Measurements from ENCODE around the gene ARPP19. TPM values are rescaled to one million over a fixed set of nuclear protein-coding genes. Genes with fewer than 3 reads are reported as not detected.

The ARPP19 gene
- total and polyA plus RNA-seq, 9 of the 15 experiments (the other 6 are each of a cell fraction or from before 2014, with no cell fraction given): 33.3 to 102 (median 60.5) TPM

DNA sequence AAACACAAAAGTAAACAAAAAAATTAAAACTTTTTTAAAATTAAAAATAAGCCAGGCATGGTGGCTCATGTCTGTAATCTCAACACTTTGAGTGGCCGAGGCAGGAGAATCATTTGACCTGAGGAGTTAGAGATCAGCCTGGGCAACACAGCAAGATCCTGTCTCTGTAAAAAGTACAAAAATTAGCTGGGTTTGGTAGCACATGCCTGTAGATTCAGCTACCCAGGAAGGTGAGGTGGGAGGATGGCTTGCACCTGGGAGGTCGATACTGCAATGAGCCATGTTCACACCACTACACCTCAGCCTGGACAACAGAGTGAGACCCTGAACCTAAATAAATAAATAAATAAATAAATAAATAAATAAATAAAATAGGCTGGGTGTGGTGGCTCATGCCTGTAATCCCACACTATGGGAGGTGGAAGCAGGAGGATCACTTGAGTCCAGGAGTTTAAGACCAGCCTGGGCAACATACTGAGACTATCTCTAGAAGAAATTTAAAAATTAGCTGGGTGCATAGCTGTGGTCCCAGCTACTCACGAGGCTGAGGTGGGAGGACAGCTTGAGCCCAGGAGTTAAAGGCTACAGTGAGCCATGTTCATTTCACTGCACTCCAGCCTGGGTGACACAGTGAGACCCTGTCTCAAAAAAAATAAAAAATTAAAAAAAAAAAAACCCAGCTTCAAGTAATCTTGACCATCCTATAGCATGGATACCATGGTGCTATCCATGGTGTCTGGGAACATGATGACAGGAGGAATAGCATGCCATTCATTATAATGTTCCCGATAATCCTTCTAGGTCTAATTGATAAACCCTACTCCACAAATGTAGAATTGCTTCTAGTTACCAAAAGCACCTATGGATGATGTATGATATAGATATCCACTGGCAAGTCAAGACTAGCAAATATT, 44.4 kb downstream of the ARPP19 start:
- FAIRE-seq (no peak), ATAC-seq (no peak), DNase-seq (ENCODE audit: extremely low read depth in 1 of 4, low spot score in 3 of 4) (no peak)
- Histone ChIP-seq H4K20me1 (replicated peaks; ENCODE audit: control insufficient read depth, insufficient read depth, low read length) (peaks cover 8% of the 10 kb centered on the region; the same call in 1 of the 2 replicates), H3K36me3 (ENCODE audit: control insufficient read depth, insufficient read depth, low read length) (no peaks in the 10 kb centered on the region), H3K27me3 (ENCODE audit: control insufficient read depth in 2 of 2, insufficient read depth in 2 of 2, low read length in 2 of 2) (peaks cover 17 to 22% of the 10 kb centered on the region in 2 experiments), H3K9me1 (ENCODE audit: control insufficient read depth, insufficient read depth, low read length) (no peaks in the 10 kb centered on the region), H3K9me3 (replicated peaks; ENCODE audit: control insufficient read depth, insufficient read depth, low read depth, low read length) (no peaks in the 10 kb centered on the region), H3K9ac (ENCODE audit: insufficient read depth in 1 of 2, low read depth in 2 of 2, low read length in 2 of 2) (no peak overlapping the region), H3K4me2 (ENCODE audit: insufficient read depth, low read length) (no peak overlapping the region), H3K27ac (ENCODE audit: extremely low read depth, low read depth, low read length) (no peak overlapping the region), H3K79me2 (ENCODE audit: control insufficient read depth, insufficient read depth, low read length) (no peaks in the 10 kb centered on the region), H3K4me3 (no peak overlapping the region), H3K4me1 (replicated peaks in 1 of 2; ENCODE audit: control insufficient read depth in 2 of 2, insufficient read depth in 2 of 2, low read length in 2 of 2) (peaks cover 0 to 14% of the 10 kb centered on the region in 2 experiments; a peak in 3 of 5 replicates), H2AFZ (ENCODE audit: low read depth, low read length) (no peak overlapping the region)
- ChIA-PET CTCF (ENCODE audit: low intra/inter-chr PET ratio) (no interaction called here), POLR2A (interaction anchor here (0.6 to 1.6 kb wide), 2 partner anchors 13 to 911 kb away, joined by 3 to 4 read pairs; no protein-coding TSS in a partner anchor)
- in situ Hi-C loops (cut with MboI) (no loop called here), intact Hi-C loops (cut with micrococcal nuclease) (loop anchor here (5.0 to 10.0 kb wide), 2 partner anchors 43 to 210 kb away; partner anchors contain the start of gene ARPP19)
- WGBS (ENCODE audit: insufficient coverage, low coverage, missing lambda C conversion rate): 1% methylated on average over 4 of the region's 4 CpGs
- no TSS peak for BruUV-seq (replicated peaks)
- TF ChIP-seq SREBF2 (CRISPR knock-in tag; IDR thresholded peaks at IDR 0.05) (no peak), ZNF121 (CRISPR knock-in tag; conservative IDR thresholded peaks at IDR 0.05) (peak; percentile 62)

DNA sequence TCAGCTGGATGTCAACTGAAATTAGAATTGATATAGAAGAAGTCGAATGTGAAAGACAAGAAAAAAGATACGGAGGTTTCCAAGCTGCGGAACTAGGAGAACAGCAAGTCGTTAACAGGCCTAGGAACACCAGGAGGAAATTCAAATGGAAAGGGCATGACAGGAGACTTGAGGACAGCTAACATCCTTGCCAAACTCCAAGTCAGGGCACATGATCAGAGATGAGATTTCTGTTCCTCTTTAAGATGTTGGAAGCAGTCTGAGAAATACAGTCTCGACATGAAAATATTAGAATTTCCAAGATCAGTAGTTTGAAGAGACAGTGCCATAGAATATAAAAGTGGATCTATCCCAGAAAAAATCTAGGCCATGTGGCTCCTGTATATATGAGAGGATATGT, 45.2 kb downstream of the ARPP19 start:
- H3K9me3 ChIP-seq (replicated peaks; ENCODE audit: control insufficient read depth, insufficient read depth, low read depth, low read length): no peaks in the 10 kb centered on the region
- POLR2A ChIA-PET: interaction anchor here (0.7 to 1.6 kb wide), 2 partner anchors 12 to 15 kb away, joined by 3 to 4 read pairs; no protein-coding TSS in a partner anchor
- no peak overlapping the region for H3K9ac ChIP-seq (ENCODE audit: insufficient read depth in 1 of 2, low read depth in 2 of 2, low read length in 2 of 2)
- no peak for FAIRE-seq
- no peak for DNase-seq (ENCODE audit: extremely low read depth in 1 of 4, low spot score in 3 of 4)
- no peak overlapping the region for H3K27ac ChIP-seq (ENCODE audit: extremely low read depth, low read depth, low read length)
- ATAC-seq: no peak
- in situ Hi-C loops (cut with MboI) (no loop called here), intact Hi-C loops (cut with micrococcal nuclease) (loop anchor here (10.0 kb wide), 1 partner anchor 211 kb away; no protein-coding TSS in a partner anchor)
- H3K9me1 ChIP-seq (ENCODE audit: control insufficient read depth, insufficient read depth, low read length): no peaks in the 10 kb centered on the region
- TF ChIP-seq GABPA (tag; conservative IDR thresholded peaks at IDR 0.05; ENCODE audit: low read depth) (no peak), PCBP2 (IDR thresholded peaks at IDR 0.05; ENCODE audit: low read depth, low read length, poor library complexity, severe bottlenecking) (no peak)
- TF ChIP-seq, protein P1, sequence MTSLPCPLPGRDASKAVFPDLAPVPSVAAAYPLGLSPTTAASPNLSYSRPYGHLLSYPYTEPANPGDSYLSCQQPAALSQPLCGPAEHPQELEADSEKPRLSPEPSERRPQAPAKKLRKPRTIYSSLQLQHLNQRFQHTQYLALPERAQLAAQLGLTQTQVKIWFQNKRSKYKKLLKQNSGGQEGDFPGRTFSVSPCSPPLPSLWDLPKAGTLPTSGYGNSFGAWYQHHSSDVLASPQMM (CRISPR knock-in tag; IDR thresholded peaks at IDR 0.05): no peak
- TF ChIP-seq, protein P2, sequence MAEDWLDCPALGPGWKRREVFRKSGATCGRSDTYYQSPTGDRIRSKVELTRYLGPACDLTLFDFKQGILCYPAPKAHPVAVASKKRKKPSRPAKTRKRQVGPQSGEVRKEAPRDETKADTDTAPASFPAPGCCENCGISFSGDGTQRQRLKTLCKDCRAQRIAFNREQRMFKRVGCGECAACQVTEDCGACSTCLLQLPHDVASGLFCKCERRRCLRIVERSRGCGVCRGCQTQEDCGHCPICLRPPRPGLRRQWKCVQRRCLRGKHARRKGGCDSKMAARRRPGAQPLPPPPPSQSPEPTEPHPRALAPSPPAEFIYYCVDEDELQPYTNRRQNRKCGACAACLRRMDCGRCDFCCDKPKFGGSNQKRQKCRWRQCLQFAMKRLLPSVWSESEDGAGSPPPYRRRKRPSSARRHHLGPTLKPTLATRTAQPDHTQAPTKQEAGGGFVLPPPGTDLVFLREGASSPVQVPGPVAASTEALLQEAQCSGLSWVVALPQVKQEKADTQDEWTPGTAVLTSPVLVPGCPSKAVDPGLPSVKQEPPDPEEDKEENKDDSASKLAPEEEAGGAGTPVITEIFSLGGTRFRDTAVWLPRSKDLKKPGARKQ (CRISPR knock-in tag; IDR thresholded peaks at IDR 0.05): no peak
- no peaks in the 10 kb centered on the region for H3K36me3 ChIP-seq (ENCODE audit: control insufficient read depth, insufficient read depth, low read length)
- CTCF ChIA-PET (ENCODE audit: low intra/inter-chr PET ratio): no interaction called here
- 0% methylated on average over 4 of the region's 5 CpGs for WGBS (ENCODE audit: insufficient coverage, low coverage, missing lambda C conversion rate)
- peaks cover 0 to 7% of the 10 kb centered on the region in 2 experiments; a peak in 2 of 5 replicates for H3K4me1 ChIP-seq (replicated peaks in 1 of 2; ENCODE audit: control insufficient read depth in 2 of 2, insufficient read depth in 2 of 2, low read length in 2 of 2)
- no peak overlapping the region for H2AFZ ChIP-seq (ENCODE audit: low read depth, low read length)
- H3K79me2 ChIP-seq (ENCODE audit: control insufficient read depth, insufficient read depth, low read length): no peaks in the 10 kb centered on the region
- H3K27me3 ChIP-seq (ENCODE audit: control insufficient read depth in 2 of 2, insufficient read depth in 2 of 2, low read length in 2 of 2): peaks cover 18 to 19% of the 10 kb centered on the region in 2 experiments
- no TSS peak for BruUV-seq (replicated peaks)
- peaks cover 8% of the 10 kb centered on the region; the same call in 1 of the 2 replicates for H4K20me1 ChIP-seq (replicated peaks; ENCODE audit: control insufficient read depth, insufficient read depth, low read length)
- H3K4me3 ChIP-seq: no peak overlapping the region
- no peak overlapping the region for H3K4me2 ChIP-seq (ENCODE audit: insufficient read depth, low read length)
